ENCODE results near the gene ADIPOR2. TPM values are rescaled to one million over a fixed set of nuclear protein-coding genes. Genes with fewer than 3 reads are reported as not detected.

The ADIPOR2 gene
- total and polyA plus RNA-seq, 4 donors, result 26.6 to 68.3 (median 41.7) TPM

- no peak for TF ChIP-seq REST (IDR thresholded peaks at IDR 0.05)
Measured at GRCh38 chr12:1644534-1645438, 46.1 kb upstream of the ADIPOR2 start (continued).

GRCh38 chr12:1645819-1646218 is 45.1 kb upstream of the ADIPOR2 start:
- TF ChIP-seq RXRA (IDR thresholded peaks at IDR 0.05) (no peak), REST (IDR thresholded peaks at IDR 0.05) (no peak), SP1 (IDR thresholded peaks at IDR 0.05) (no peak), CTCF (IDR thresholded peaks at IDR 0.05; ENCODE audit: low read depth, low read length, missing input control) (no peak)
- Histone ChIP-seq H3K9ac (ENCODE audit: low read depth in 1 of 2, low read length in 2 of 2) (no peak overlapping the region), H3K27me3 (ENCODE audit: control insufficient read depth in 4 of 4, insufficient read depth in 4 of 4, low read length in 3 of 4) (no peaks in the 10 kb centered on the region), H3K27ac (ENCODE audit: low read depth in 1 of 2, low read length in 2 of 2) (no peak overlapping the region), H3K36me3 (ENCODE audit: control insufficient read depth in 4 of 4, insufficient read depth in 3 of 4, low read depth in 1 of 4, low read length in 3 of 4) (peaks cover 0 to 4% (median 0%) of the 10 kb centered on the region in 4 donors), H3K9me3 (ENCODE audit: control insufficient read depth in 4 of 4, low read length in 3 of 4) (no peaks in the 10 kb centered on the region), H3K4me3 (ENCODE audit: low read depth in 1 of 3, low read length in 3 of 3) (no peak overlapping the region), H3K4me1 (ENCODE audit: control insufficient read depth in 4 of 4, insufficient read depth in 4 of 4, low read length in 3 of 4) (peaks cover 2 to 14% (median 8%) of the 10 kb centered on the region in 4 donors)
- 98% methylated on average over 29 of the region's 29 CpGs for WGBS
- no peak for DNase-seq (ENCODE audit: low spot score)

GRCh38 chr12:1646569-1647284 is 44.1 kb upstream of the ADIPOR2 start:
- 87% methylated on average over 21 of the region's 21 CpGs for WGBS
- H3K27me3 ChIP-seq (ENCODE audit: control insufficient read depth in 4 of 4, insufficient read depth in 4 of 4, low read length in 3 of 4), result no peaks in the 10 kb centered on the region
- H3K36me3 ChIP-seq (ENCODE audit: control insufficient read depth in 4 of 4, insufficient read depth in 3 of 4, low read depth in 1 of 4, low read length in 3 of 4), result peaks cover 0 to 4% (median 0%) of the 10 kb centered on the region in 4 donors
- DNase-seq (ENCODE audit: low spot score), result no peak
- H3K27ac ChIP-seq (ENCODE audit: low read depth in 1 of 2, low read length in 2 of 2), result no peak overlapping the region
- H3K4me3 ChIP-seq (ENCODE audit: low read depth in 1 of 3, low read length in 3 of 3), result no peak overlapping the region
- no peak for TF ChIP-seq FOXA1 (IDR thresholded peaks at IDR 0.05)
- no peak overlapping the region for H3K9ac ChIP-seq (ENCODE audit: low read depth in 1 of 2, low read length in 2 of 2)
- H3K4me1 ChIP-seq (ENCODE audit: control insufficient read depth in 4 of 4, insufficient read depth in 4 of 4, low read length in 3 of 4), result peaks cover 2 to 19% (median 14%) of the 10 kb centered on the region in 4 donors
- H3K9me3 ChIP-seq (ENCODE audit: control insufficient read depth in 4 of 4, low read length in 3 of 4), result no peaks in the 10 kb centered on the region
